HepG2 (cell line): Measurements from ENCODE around the gene CBFA2T2. TPM values are rescaled to one million over a fixed set of nuclear protein-coding genes. Genes with fewer than 3 reads are reported as not detected.

Experiments used
- ATAC-seq: fragments of 200-7000 bp; cut with Tn5 transposase; 3 replicates; pipeline ENCODE4 v1.9.1; 2020; ENCODE audit warnings: mild to moderate bottlenecking, moderate library complexity
- BruUV-seq: library from RNA; stranded (reverse); fragments of 400-500 nt; replicated peaks from 2 replicates; lab custom pipeline; 2021; lab: Mats Ljungman, UMichigan
- CTCF ChIA-PET: fragments of 300-600 bp; formaldehyde crosslinking; extraction: SDS; loops from one replicate; lab custom pipeline; 2021; ENCODE audit warnings: low total read pairs, inconsistent platforms, low intra/inter-chr PET ratio; lab: Yijun Ruan, JAX
- POLR2A ChIA-PET: fragments of 350-600 bp; sonication (Branson Sonifier 250); formaldehyde crosslinking; loops from one replicate; lab custom pipeline; 2020; ENCODE audit warnings: antibody characterized with exemption, inconsistent platforms; lab: Yijun Ruan, JAX
- DNase-seq: peaks from one replicate; pipeline ENCODE4 v3.0.0-alpha.2; 2015; ENCODE audit warnings: low spot score
- FAIRE-seq: peaks from 3 replicates; lab custom pipeline; 2011; peaks lifted over from hg19 to GRCh38; lab: Jason Lieb, UNC
- H2AFZ ChIP-seq: one replicate; pipeline ENCODE4 v1.6.1; 2011; ENCODE audit warnings: low read length, inconsistent platforms
- H3K27ac ChIP-seq: fragments of 300-600 bp; 3 replicates; pipeline ENCODE4 v1.8.0; 2011; ENCODE audit warnings: mixed run types, mild to moderate bottlenecking, mixed read lengths, low read length, inconsistent platforms; ENCODE audit not compliant: insufficient read depth; ENCODE audit errors: extremely low read length
- H3K27me3 ChIP-seq, 2 experiments: fragments of 200-600 bp in 1 of 2; 2 replicates in 1 of 2; 3 replicates in 1 of 2; pipeline versions ENCODE4 v1.6.0 to v1.8.0; 2011; ENCODE audit warnings: low read length in 2 of 2, mild to moderate bottlenecking in 2 of 2, moderate library complexity in 2 of 2, inconsistent platforms in 1 of 2; ENCODE audit not compliant: insufficient read depth in 2 of 2, control insufficient read depth in 1 of 2
- H3K36me3 ChIP-seq, 2 experiments: fragments of 200-600 bp in 1 of 2; replicated peaks in 1 of 2; 2 replicates in 1 of 2; 3 replicates in 1 of 2; pipeline versions ENCODE4 v1.5.1 to v1.8.0; 2011; ENCODE audit warnings: low read length in 2 of 2, inconsistent platforms in 1 of 2; ENCODE audit not compliant: insufficient read depth in 2 of 2, control insufficient read depth in 1 of 2
- H3K4me1 ChIP-seq: 2 replicates; pipeline ENCODE4 v1.5.1; 2012; ENCODE audit warnings: low read length, inconsistent platforms; ENCODE audit not compliant: insufficient read depth
- H3K4me2 ChIP-seq: 2 replicates; pipeline ENCODE4 v1.6.0; 2011; ENCODE audit warnings: low read depth, low read length, inconsistent platforms
- H3K4me3 ChIP-seq, 3 experiments: fragments of 200-600 bp in 1 of 3; sonication (generic), shearing (Covaris generic) in 1 of 3; replicated peaks in 1 of 3; 2 replicates each; pipeline ENCODE4 v1.5.1; 2011 to 2016; ENCODE audit warnings: low read length in 3 of 3, inconsistent platforms in 2 of 3, low read depth in 2 of 3, mild to moderate bottlenecking in 2 of 3, control low read depth in 1 of 3, mixed read lengths in 1 of 3; ENCODE audit not compliant: insufficient read depth in 1 of 3
- H3K79me2 ChIP-seq: one replicate; pipeline ENCODE4 v1.6.1; 2011; ENCODE audit warnings: low read length, inconsistent platforms; ENCODE audit not compliant: insufficient read depth
- H3K9ac ChIP-seq: 2 replicates; pipeline ENCODE4 v1.6.0; 2011; ENCODE audit warnings: mild to moderate bottlenecking, low read depth, low read length, inconsistent platforms; ENCODE audit not compliant: insufficient read depth
- H3K9me3 ChIP-seq: 2 replicates; pipeline ENCODE4 v1.5.1; 2012; ENCODE audit warnings: mild to moderate bottlenecking, low read length
- H4K20me1 ChIP-seq: 2 replicates; pipeline ENCODE4 v1.6.0; 2011; ENCODE audit warnings: inconsistent platforms, mild to moderate bottlenecking, low read length, moderate library complexity; ENCODE audit not compliant: insufficient read depth
- AGO2 ChIP-seq: fragments of 200-400 bp; formaldehyde crosslinking; optimal IDR thresholded peaks from 2 replicates; pipeline ENCODE3; 2017; ENCODE audit warnings: mild to moderate bottlenecking, low read depth, low read length, moderate library complexity
- ATAD3A ChIP-seq: sonication (generic); formaldehyde crosslinking; IDR thresholded peaks from 2 replicates; pipeline ENCODE4 v1.4.0; 2020; ENCODE audit warnings: missing genetic modification reagents
- ATF5 ChIP-seq: sonication (generic); formaldehyde crosslinking; IDR thresholded peaks from 2 replicates; pipeline ENCODE4 v1.4.0; 2020; ENCODE audit warnings: mild to moderate bottlenecking, low read depth, missing genetic modification reagents
- DNMT1 ChIP-seq: sonication (generic); formaldehyde crosslinking; IDR thresholded peaks from 2 replicates; pipeline ENCODE4 v1.5.1; 2020; ENCODE audit warnings: mild to moderate bottlenecking, missing genetic modification reagents
- FOSL2 ChIP-seq: sonication (generic); formaldehyde crosslinking; IDR thresholded peaks from 2 replicates; pipeline ENCODE4 v1.4.0; 2020; ENCODE audit warnings: missing genetic modification reagents
- IRF2 ChIP-seq: IDR thresholded peaks from 2 replicates; pipeline ENCODE4 v1.6.1; 2018; ENCODE audit warnings: missing genetic modification reagents, missing compliant biosample characterization
- MAFK ChIP-seq, 2 experiments: IDR thresholded peaks in 1 of 2; conservative IDR thresholded peaks in 1 of 2; 2 replicates each; pipeline ENCODE4 v1.6.1; 2011; ENCODE audit warnings: improper control_type of control experiment in 2 of 2, low read length in 2 of 2
- NFIB ChIP-seq: sonication (generic); formaldehyde crosslinking; IDR thresholded peaks from 2 replicates; pipeline ENCODE4 v1.9.0; 2021; ENCODE audit warnings: missing genetic modification reagents, mild to moderate bottlenecking, borderline replicate concordance
- POLR2A ChIP-seq, 2 experiments: IDR thresholded peaks; 2 replicates each; pipeline ENCODE4 v1.6.1; 2011; ENCODE audit warnings: low read depth in 2 of 2, low read length in 2 of 2, mild to moderate bottlenecking in 1 of 2, moderate library complexity in 1 of 2; ENCODE audit not compliant: insufficient read depth in 1 of 2
- RBFOX2 ChIP-seq: fragments of 200-400 bp; formaldehyde crosslinking; IDR thresholded peaks from 2 replicates; pipeline ENCODE4 v1.6.1; 2017; ENCODE audit warnings: low read depth, mild to moderate bottlenecking, low read length
- RFXAP ChIP-seq: sonication (generic); formaldehyde crosslinking; IDR thresholded peaks from 2 replicates; pipeline ENCODE4 v1.4.0; 2020; ENCODE audit warnings: missing genetic modification reagents, borderline replicate concordance
- SMC3 ChIP-seq: IDR thresholded peaks from 2 replicates; pipeline ENCODE4 v1.6.1; 2011; ENCODE audit warnings: low read length, improper control_type of control experiment
- TOE1 ChIP-seq: sonication (generic); formaldehyde crosslinking; IDR thresholded peaks from 2 replicates; pipeline ENCODE4 v1.4.0; 2020; ENCODE audit warnings: mild to moderate bottlenecking, missing genetic modification reagents
- ZBTB4 ChIP-seq: sonication (generic); formaldehyde crosslinking; IDR thresholded peaks from 2 replicates; pipeline ENCODE4 v1.4.0; 2020; ENCODE audit warnings: missing genetic modification reagents, mild to moderate bottlenecking, borderline replicate concordance
- ZNF263 ChIP-seq: sonication (generic); formaldehyde crosslinking; IDR thresholded peaks from 2 replicates; pipeline ENCODE4 v1.4.0; 2020; ENCODE audit warnings: missing genetic modification reagents
- WGBS: methylation state at CpG from one replicate; pipeline ENCODE4 v1.1.6; 2017; ENCODE audit warnings: low lambda C conversion rate; 5-methylcytosine and 5-hydroxymethylcytosine counted together
- in situ Hi-C: cut with HindIII; loops from 2 replicates; pipeline ENCODE4 v1.10.0; 2017; ENCODE audit warnings: low pct_unique_long_range_greater_than_20kb; ENCODE audit not compliant: extremely low pct_ligation_motif_present
- intact Hi-C: fragments of 100-400 bp; cut with micrococcal nuclease; formaldehyde crosslinking; loops from one replicate; pipeline ENCODE4 v1.10.0; 2022; ENCODE audit not compliant: unreplicated experiment
- polyA plus RNA-seq, 8 experiments: library from polyadenylated mRNA; depleted of rRNA in 3 of 8; stranded (reverse) in 7 of 8; unstranded in 1 of 8; fragments of >200 nt; fragmentation: Illumina TruSeq in 4 of 8; extraction: Trizol in 4 of 8; gene quantifications; 2 replicates each; pipeline versions ENCODE4 v1.2.1 to v1.2.3, GENCODE V29; 2011 to 2016; ENCODE audit warnings: low read depth in 4 of 8, missing spikeins in 1 of 8, mixed read lengths in 1 of 8; ENCODE audit not compliant: insufficient read depth in 1 of 8
- total RNA-seq, 5 experiments: library from RNA; depleted of rRNA; stranded (reverse); fragments of >200 nt; fragmentation: Illumina TruSeq; extraction: Trizol; gene quantifications; 2 replicates each; pipeline ENCODE4 v1.2.3, GENCODE V29; 2016; ENCODE audit warnings: low read depth in 1 of 5
- TF ChIP-seq, protein P1 (sequence below): sonication (generic); formaldehyde crosslinking; IDR thresholded peaks from 2 replicates; pipeline ENCODE4 v1.4.0; 2020; ENCODE audit warnings: missing genetic modification reagents

CBFA2T2 gene
- total and polyA plus RNA-seq, 2 of the 13 experiments (the other 11 are each of a cell fraction or from before 2014, with no cell fraction given), result 6.3 to 21.2 TPM

DNA sequence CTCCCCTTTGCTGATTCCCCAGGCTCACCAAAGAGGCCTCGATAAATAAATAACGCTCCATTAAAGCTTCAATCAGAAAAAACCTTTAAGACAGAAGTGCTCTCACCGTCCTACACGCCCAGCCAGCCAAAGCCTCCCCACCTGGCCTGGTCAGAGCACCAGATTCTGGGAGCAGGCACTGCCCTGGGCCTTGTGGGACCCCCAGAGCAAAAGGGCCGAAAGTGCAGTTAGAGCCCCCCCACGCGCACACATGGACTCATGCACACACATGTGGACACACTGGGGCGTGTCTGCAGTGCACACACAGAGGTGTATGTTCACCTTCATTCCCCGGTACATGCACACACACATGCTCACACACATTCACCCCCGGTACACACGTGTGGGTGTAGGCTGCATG lies 186.2 kb downstream of the CBFA2T2 start (continued):
- 0 out of 2 replicates have a peak, but pooled peaks have one; percentile 13 for TF ChIP-seq ZBTB4
- TF ChIP-seq ATAD3A (CRISPR knock-in tag), result no peak
- no peak for TF ChIP-seq IRF2 (CRISPR knock-in tag)
- 0 out of 2 replicates have a peak, but pooled peaks have one; percentile 5 for TF ChIP-seq DNMT1 (CRISPR knock-in tag)

DNA sequence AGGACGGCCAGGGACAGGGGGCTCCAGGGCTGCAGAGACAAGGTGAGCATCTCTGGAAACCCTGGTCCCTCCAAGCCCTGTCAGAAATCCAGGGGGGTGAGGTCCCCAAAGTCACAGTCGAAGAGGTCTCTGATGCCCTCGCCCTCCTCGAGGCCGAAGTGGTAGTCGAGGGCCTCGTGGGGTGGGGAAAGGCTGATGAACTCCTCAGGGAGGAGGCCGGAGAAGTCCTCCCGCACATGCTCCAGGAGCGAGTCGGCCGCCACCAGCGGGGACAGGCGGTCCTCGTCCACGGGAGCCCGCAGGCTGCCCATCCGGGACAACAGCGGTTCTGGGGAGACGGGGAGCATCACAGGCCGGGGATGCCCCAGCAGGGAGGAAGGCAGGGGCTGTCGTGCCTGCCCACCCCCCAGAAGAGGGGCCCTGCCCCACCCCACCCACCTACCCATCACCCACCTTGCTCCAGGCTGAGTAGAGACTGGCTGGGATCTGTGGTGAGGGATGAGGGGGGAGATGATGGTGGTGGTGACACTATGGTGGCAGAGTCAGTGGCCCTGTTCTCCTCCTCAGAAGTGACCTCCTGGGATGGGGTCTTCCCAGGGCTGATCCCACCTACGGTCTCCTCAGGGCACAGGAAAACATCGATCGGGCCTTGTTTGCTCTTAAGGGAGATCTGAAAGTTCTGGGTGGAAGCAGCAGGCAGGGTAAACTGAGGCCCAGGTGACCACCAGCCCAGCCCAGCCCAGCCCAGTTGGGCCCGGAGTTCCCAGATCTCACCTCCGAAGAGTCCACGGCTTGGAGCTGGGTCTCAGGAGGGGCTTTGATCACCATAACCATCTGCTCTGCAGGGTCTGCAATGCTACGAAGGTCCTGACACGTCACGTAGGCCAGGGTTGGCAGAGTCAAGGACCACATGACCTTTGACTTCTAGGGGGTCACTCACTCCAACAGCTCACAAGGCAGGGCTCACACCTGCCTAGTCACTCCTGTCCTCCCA lies 187.1 kb downstream of the CBFA2T2 start:
- Histone ChIP-seq H3K4me1 (peaks cover 28% of the 10 kb centered on the region), H3K27ac (no peak overlapping the region), H3K4me2 (no peak overlapping the region), H3K79me2 (peaks cover 21% of the 10 kb centered on the region), H3K9me3 (no peaks in the 10 kb centered on the region), H2AFZ (no peak overlapping the region), H3K36me3 (peaks cover 10 to 30% of the 10 kb centered on the region in 2 experiments), H3K4me3 (no peak overlapping the region), H3K27me3 (peaks cover 0 to 3% of the 10 kb centered on the region in 2 experiments; a peak in 1 of 5 replicates), H4K20me1 (no peaks in the 10 kb centered on the region), H3K9ac (no peak overlapping the region)
- POLR2A ChIA-PET, result no interaction called here
- in situ Hi-C loops, result no loop called here
- CTCF ChIA-PET, result no interaction called here
- no peak for ATAC-seq
- FAIRE-seq, result no peak
- whole genome bisulfite sequencing, result 95% methylated on average over 30 of the region's 31 CpGs
- DNase-seq, result no peak
- BruUV-seq, result no TSS peak
- intact Hi-C loops, result no loop called here
- TF ChIP-seq ATF5 (CRISPR knock-in tag) (no peak), AGO2 (peak; percentile 66), SMC3 (no peak), NFIB (CRISPR knock-in tag) (0 out of 2 replicates have a peak, but pooled peaks have one; percentile 14), ZNF263 (CRISPR knock-in tag) (0 out of 2 replicates have a peak, but pooled peaks have one; percentile 57), RFXAP (CRISPR knock-in tag) (no peak), FOSL2 (no peak), POLR2A (IDR thresholded peaks at IDR 0.05; ENCODE audit: insufficient read depth in 1 of 2, low read depth in 2 of 2, low read length in 2 of 2) (0 out of 4 replicates have a peak, but pooled peaks of 1 of the 2 experiments have one; percentile 17), TOE1 (no peak), RBFOX2 (0 out of 2 replicates have a peak, but pooled peaks have one; percentile 18), MAFK (conservative IDR thresholded peaks at IDR 0.05 in 1 of 2, IDR thresholded peaks at IDR 0.05 in 1 of 2; ENCODE audit: low read length in 2 of 2) (no peak)
- TF ChIP-seq, protein P1, sequence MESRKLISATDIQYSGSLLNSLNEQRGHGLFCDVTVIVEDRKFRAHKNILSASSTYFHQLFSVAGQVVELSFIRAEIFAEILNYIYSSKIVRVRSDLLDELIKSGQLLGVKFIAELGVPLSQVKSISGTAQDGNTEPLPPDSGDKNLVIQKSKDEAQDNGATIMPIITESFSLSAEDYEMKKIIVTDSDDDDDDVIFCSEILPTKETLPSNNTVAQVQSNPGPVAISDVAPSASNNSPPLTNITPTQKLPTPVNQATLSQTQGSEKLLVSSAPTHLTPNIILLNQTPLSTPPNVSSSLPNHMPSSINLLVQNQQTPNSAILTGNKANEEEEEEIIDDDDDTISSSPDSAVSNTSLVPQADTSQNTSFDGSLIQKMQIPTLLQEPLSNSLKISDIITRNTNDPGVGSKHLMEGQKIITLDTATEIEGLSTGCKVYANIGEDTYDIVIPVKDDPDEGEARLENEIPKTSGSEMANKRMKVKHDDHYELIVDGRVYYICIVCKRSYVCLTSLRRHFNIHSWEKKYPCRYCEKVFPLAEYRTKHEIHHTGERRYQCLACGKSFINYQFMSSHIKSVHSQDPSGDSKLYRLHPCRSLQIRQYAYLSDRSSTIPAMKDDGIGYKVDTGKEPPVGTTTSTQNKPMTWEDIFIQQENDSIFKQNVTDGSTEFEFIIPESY (CRISPR knock-in tag), result peak; percentile 89
